ENCODE results near the gene KIF22.

DNA sequence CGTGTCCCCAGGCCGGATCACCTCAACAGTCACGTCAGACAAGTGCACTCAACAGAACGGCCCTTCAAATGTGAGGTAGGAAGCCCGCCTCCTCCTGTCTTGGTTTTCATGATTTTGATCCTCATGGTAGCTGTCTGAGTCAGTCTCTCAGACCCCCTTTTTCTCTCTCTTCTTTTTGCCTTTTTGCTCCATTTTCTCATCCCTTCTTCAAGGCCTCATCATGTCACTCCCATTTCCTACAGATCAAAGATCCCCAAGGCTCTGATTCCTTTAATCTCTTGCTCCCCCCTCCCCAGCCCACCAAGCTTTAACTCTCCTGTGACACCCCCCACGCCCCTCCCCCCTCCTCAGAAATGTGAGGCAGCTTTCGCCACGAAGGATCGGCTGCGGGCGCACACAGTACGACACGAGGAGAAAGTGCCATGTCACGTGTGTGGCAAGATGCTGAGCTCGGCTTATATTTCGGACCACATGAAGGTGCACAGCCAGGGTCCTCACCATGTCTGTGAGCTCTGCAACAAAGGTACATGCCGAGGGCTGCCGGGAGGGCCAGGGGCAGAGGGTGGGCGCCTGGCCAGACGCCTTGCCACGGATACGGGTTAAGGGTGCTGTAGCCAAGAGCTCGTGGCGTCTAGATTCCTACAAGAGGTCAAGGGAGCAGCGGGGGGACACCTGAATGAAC lies 17.8 kb downstream of the KIF22 start:
- TF ChIP-seq FOSL1 (IDR thresholded peaks at IDR 0.05; ENCODE audit: low read depth) (no peak), POLR2A (IDR thresholded peaks at IDR 0.05; ENCODE audit: borderline replicate concordance, extremely low read depth, insufficient read depth, insufficient read length) (no peak), EZH2 (IDR thresholded peaks at IDR 0.05) (no peak), POLR2AphosphoS5 (IDR thresholded peaks at IDR 0.05; ENCODE audit: low read depth, low read length) (peak; percentile 60; the same call in 1 of the 2 replicates), ZNF274 (IDR thresholded peaks at IDR 0.05; ENCODE audit: low read depth, low read length) (no peak), TCF7L2 (IDR thresholded peaks at IDR 0.05; ENCODE audit: borderline replicate concordance, extremely low read depth, insufficient read depth, insufficient read length) (no peak), EZH2phosphoT487 (IDR thresholded peaks at IDR 0.05; ENCODE audit: borderline replicate concordance) (no peak), YY1 (IDR thresholded peaks at IDR 0.05; ENCODE audit: extremely low read depth, insufficient replicate concordance, low read depth, low read length) (no peak)
- TF ChIP-seq, protein P1, sequence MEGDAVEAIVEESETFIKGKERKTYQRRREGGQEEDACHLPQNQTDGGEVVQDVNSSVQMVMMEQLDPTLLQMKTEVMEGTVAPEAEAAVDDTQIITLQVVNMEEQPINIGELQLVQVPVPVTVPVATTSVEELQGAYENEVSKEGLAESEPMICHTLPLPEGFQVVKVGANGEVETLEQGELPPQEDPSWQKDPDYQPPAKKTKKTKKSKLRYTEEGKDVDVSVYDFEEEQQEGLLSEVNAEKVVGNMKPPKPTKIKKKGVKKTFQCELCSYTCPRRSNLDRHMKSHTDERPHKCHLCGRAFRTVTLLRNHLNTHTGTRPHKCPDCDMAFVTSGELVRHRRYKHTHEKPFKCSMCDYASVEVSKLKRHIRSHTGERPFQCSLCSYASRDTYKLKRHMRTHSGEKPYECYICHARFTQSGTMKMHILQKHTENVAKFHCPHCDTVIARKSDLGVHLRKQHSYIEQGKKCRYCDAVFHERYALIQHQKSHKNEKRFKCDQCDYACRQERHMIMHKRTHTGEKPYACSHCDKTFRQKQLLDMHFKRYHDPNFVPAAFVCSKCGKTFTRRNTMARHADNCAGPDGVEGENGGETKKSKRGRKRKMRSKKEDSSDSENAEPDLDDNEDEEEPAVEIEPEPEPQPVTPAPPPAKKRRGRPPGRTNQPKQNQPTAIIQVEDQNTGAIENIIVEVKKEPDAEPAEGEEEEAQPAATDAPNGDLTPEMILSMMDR (IDR thresholded peaks at IDR 0.05 in 2 of 3, conservative IDR thresholded peaks at IDR 0.05 in 1 of 3; ENCODE audit: borderline replicate concordance in 1 of 3, insufficient read depth in 1 of 3, low read depth in 2 of 3, low read length in 2 of 3), result no peak
- TF ChIP-seq, protein P2, sequence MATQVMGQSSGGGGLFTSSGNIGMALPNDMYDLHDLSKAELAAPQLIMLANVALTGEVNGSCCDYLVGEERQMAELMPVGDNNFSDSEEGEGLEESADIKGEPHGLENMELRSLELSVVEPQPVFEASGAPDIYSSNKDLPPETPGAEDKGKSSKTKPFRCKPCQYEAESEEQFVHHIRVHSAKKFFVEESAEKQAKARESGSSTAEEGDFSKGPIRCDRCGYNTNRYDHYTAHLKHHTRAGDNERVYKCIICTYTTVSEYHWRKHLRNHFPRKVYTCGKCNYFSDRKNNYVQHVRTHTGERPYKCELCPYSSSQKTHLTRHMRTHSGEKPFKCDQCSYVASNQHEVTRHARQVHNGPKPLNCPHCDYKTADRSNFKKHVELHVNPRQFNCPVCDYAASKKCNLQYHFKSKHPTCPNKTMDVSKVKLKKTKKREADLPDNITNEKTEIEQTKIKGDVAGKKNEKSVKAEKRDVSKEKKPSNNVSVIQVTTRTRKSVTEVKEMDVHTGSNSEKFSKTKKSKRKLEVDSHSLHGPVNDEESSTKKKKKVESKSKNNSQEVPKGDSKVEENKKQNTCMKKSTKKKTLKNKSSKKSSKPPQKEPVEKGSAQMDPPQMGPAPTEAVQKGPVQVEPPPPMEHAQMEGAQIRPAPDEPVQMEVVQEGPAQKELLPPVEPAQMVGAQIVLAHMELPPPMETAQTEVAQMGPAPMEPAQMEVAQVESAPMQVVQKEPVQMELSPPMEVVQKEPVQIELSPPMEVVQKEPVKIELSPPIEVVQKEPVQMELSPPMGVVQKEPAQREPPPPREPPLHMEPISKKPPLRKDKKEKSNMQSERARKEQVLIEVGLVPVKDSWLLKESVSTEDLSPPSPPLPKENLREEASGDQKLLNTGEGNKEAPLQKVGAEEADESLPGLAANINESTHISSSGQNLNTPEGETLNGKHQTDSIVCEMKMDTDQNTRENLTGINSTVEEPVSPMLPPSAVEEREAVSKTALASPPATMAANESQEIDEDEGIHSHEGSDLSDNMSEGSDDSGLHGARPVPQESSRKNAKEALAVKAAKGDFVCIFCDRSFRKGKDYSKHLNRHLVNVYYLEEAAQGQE (IDR thresholded peaks at IDR 0.05; ENCODE audit: low read depth), result no peak
- TF ChIP-seq, protein P3, sequence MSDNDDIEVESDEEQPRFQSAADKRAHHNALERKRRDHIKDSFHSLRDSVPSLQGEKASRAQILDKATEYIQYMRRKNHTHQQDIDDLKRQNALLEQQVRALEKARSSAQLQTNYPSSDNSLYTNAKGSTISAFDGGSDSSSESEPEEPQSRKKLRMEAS (IDR thresholded peaks at IDR 0.05), result no peak
